Measurements from ENCODE around the gene ATP7A.

- TF ChIP-seq CTCF (IDR thresholded peaks at IDR 0.05): no peak
- no peak for TF ChIP-seq TCF12 (IDR thresholded peaks at IDR 0.05)
- TF ChIP-seq POLR2AphosphoS5 (IDR thresholded peaks at IDR 0.05; ENCODE audit: low read depth, low read length): no peak
- no peak for TF ChIP-seq EP300 (IDR thresholded peaks at IDR 0.05; ENCODE audit: borderline replicate concordance in 1 of 2, low read depth in 1 of 2, low read length in 1 of 2)
- TF ChIP-seq GABPA (IDR thresholded peaks at IDR 0.05; ENCODE audit: low read depth): no peak
- no peak for TF ChIP-seq RCOR1 (IDR thresholded peaks at IDR 0.05; ENCODE audit: low read length)
- no peak for TF ChIP-seq RFX5 (IDR thresholded peaks at IDR 0.05; ENCODE audit: low read length)
- no peak for TF ChIP-seq CHD2 (IDR thresholded peaks at IDR 0.05; ENCODE audit: low read length, partially characterized antibody)
- no peak for TF ChIP-seq USF2 (IDR thresholded peaks at IDR 0.05; ENCODE audit: borderline replicate concordance, low read depth, low read length)
These were observed 13.9 kb downstream of the ATP7A start for GRCh38 chrX:77924320-77924859.
